BLaER1 (cell line): Measurements from ENCODE around the gene CACNA1H.

Experiments
- H3K27ac ChIP-seq: shearing (Covaris generic); formaldehyde crosslinking; 2 replicates; pipeline ENCODE4 v1.8.1; 2022
- H3K27me3 ChIP-seq: shearing (Covaris generic); formaldehyde crosslinking; 2 replicates; pipeline ENCODE4 v1.8.1; 2022
- H3K36me3 ChIP-seq: shearing (Covaris generic); formaldehyde crosslinking; 2 replicates; pipeline ENCODE4 v1.8.1; 2022
- H3K4me1 ChIP-seq: shearing (Covaris generic); formaldehyde crosslinking; 2 replicates; pipeline ENCODE4 v1.8.1; 2022
- H3K4me2 ChIP-seq: shearing (Covaris generic); formaldehyde crosslinking; 2 replicates; pipeline ENCODE4 v1.8.1; 2022
- H3K4me3 ChIP-seq: shearing (Covaris generic); formaldehyde crosslinking; 2 replicates; pipeline ENCODE4 v1.8.1; 2022
- H3K9ac ChIP-seq: shearing (Covaris generic); formaldehyde crosslinking; 2 replicates; pipeline ENCODE4 v1.8.1; 2022
- H3K9me3 ChIP-seq: shearing (Covaris generic); formaldehyde crosslinking; 2 replicates; pipeline ENCODE4 v1.8.1; 2022
- H4K20me1 ChIP-seq: shearing (Covaris generic); formaldehyde crosslinking; 2 replicates; pipeline ENCODE4 v1.8.1; 2022
- Cebpa-rat ChIP-seq: shearing (Covaris generic); IDR thresholded peaks from 2 replicates; pipeline ENCODE4 v1.8.1; 2022

CACNA1H gene

DNA sequence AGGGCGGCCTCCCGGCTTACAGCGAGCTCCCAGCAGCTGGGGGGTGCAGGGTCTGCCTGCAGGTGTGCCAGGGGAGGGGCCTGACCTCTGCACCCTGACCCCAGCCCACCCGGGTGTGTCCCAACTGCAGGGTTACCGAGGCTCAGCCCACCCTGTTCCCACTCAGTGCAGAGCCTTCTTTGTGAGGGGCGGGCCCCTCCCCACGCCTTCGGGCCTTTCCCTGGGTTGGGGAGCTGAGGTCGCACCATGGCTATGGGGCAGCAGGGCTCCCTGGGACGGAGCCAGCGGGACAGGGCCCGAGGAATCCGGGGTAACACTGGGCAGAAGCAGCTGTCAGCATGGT is 17.1 kb downstream of the CACNA1H start:
- Histone ChIP-seq H3K27me3 (peaks cover 28% of the 10 kb centered on the region), H3K27ac (no peak overlapping the region), H3K9me3 (no peaks in the 10 kb centered on the region), H3K4me3 (no peak overlapping the region), H3K36me3 (peaks cover 12% of the 10 kb centered on the region; the same call in 1 of the 2 replicates), H3K4me2 (peak overlapping the region; percentile 56), H3K9ac (no peak overlapping the region), H3K4me1 (peaks cover 59% of the 10 kb centered on the region), H4K20me1 (peaks cover 97% of the 10 kb centered on the region)
- no peak for TF ChIP-seq Cebpa-rat

DNA sequence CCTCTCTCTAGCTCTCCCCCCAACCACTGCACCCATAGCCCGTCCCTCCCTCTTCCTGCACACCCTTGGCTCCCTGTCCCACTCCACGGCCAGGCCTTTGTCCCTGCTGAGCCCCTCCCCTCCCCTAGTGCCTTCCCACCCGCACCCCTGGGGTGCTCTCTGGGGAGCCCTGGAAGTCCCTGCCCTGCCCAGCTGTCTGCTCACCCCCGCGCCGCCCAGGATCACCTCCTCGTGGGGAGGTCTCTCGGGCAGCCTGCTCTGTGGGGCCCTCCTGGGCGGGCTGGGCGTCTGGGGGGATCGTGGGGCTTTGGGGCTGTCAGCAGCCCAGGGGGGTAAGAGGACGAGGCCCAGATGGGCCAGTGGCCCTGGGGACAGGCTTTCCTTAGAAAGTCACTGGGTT is 18.1 kb downstream of the CACNA1H start:
- Histone ChIP-seq H3K4me3 (no peak overlapping the region), H3K4me2 (peak overlapping the region; percentile 56), H3K36me3 (peaks cover 11% of the 10 kb centered on the region; the same call in 1 of the 2 replicates), H3K27me3 (peaks cover 28% of the 10 kb centered on the region), H3K9me3 (no peaks in the 10 kb centered on the region), H4K20me1 (peaks cover 97% of the 10 kb centered on the region), H3K27ac (no peak overlapping the region), H3K9ac (no peak overlapping the region), H3K4me1 (peaks cover 55% of the 10 kb centered on the region)
- TF ChIP-seq Cebpa-rat: no peak

DNA sequence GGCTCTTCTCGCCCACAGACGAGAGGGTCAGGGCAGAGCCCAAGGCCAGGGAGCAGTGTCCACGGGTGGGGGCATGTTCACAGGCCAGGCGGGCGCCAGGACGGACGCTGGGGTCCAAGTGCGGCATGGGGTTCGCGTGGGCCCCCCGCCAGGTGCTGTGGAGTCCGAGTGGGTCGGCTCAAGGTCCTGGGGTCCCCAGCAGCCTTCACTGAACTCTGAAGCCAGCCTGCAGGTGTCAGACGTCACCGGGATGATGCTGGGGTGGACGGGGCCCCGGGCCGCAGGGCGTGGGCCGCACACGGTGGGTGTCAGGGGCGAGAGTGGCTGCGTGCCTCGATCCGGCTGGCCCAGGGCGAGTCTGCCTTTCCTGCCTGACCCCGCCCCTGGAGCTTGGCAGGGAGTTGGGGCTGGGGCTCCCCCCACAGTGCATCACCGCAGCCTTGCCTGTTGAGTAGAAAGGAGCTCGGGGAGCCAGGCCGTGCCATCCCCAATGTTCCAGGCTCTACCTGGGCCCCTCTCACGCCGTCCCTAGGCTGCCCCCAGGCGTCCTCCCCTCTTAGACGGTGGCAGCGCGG is 19.0 kb downstream of the CACNA1H start:
- Histone ChIP-seq H4K20me1 (peaks cover 97% of the 10 kb centered on the region), H3K36me3 (peaks cover 2% of the 10 kb centered on the region; the same call in 1 of the 2 replicates), H3K27ac (no peak overlapping the region), H3K9ac (no peak overlapping the region), H3K4me1 (peaks cover 55% of the 10 kb centered on the region), H3K27me3 (peaks cover 28% of the 10 kb centered on the region), H3K4me3 (no peak overlapping the region), H3K9me3 (no peaks in the 10 kb centered on the region), H3K4me2 (no peak overlapping the region)
- no peak for TF ChIP-seq Cebpa-rat

DNA sequence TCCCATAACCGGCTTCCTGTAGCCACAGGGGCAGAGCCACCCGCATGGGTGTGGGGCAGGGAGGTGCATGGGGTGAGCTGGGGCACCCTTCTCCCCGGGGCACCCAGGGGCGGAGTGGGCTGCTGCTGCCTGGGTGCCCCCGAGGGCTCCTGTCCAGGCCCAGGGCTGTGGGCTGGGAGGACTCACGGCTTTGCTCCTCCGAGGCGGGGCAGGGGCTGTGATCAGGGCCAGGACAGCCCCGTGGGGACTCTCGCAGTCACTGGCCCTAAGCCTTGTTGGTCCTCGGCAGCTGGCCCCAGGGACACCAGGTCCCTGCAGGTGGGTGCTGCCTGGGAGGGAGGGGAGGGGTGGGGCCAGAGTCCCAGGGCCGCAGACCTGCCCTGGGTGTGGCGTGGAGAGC is 19.7 kb downstream of the CACNA1H start:
- H3K36me3 ChIP-seq: no peaks in the 10 kb centered on the region

DNA sequence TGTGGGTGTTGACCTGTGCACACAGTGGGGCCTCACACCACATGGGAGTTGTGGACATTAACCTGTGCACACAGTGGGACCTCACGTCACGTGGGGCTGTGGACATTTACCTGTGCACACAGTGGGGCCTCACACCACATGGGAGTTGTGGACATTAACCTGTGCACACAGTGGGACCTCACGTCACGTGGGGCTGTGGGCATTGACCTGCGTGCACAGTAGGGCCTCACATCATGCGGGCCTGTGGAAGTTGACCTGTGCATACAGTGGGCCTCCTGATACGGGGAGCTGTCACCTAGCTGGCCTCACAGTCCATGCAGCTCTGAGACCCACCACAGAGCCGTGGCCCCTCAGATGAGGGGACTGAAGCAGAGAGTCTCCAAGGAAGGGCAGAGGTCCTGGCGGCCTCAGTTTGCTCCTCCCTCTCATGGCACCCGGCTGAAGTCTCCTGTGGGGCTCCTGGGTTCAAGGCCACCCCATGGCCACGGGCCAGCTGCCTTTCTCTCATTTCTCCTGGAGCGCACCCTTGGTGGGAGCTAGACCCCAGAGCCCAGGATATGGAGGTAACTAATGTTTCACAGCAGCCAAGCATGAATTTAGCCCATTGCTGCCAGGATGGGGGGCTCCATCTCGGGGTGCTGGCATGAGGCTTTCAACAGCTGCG is 21.0 kb downstream of the CACNA1H start:
- no peak overlapping the region for H3K4me3 ChIP-seq
- H3K4me2 ChIP-seq: no peak overlapping the region
- H3K4me1 ChIP-seq: peaks cover 43% of the 10 kb centered on the region
- peaks cover 28% of the 10 kb centered on the region for H3K27me3 ChIP-seq
- no peaks in the 10 kb centered on the region for H3K36me3 ChIP-seq
- no peak overlapping the region for H3K9ac ChIP-seq
- H4K20me1 ChIP-seq: peaks cover 93% of the 10 kb centered on the region
- H3K9me3 ChIP-seq: no peaks in the 10 kb centered on the region
- no peak for TF ChIP-seq Cebpa-rat
- no peak overlapping the region for H3K27ac ChIP-seq

More for the DNA sequence above, 19.7 kb downstream of the CACNA1H start:
- Histone ChIP-seq H3K9ac (no peak overlapping the region), H3K4me3 (no peak overlapping the region), H3K9me3 (no peaks in the 10 kb centered on the region), H4K20me1 (peaks cover 97% of the 10 kb centered on the region), H3K4me2 (no peak overlapping the region), H3K27me3 (peaks cover 28% of the 10 kb centered on the region), H3K27ac (no peak overlapping the region), H3K4me1 (peaks cover 48% of the 10 kb centered on the region)
- no peak for TF ChIP-seq Cebpa-rat

DNA sequence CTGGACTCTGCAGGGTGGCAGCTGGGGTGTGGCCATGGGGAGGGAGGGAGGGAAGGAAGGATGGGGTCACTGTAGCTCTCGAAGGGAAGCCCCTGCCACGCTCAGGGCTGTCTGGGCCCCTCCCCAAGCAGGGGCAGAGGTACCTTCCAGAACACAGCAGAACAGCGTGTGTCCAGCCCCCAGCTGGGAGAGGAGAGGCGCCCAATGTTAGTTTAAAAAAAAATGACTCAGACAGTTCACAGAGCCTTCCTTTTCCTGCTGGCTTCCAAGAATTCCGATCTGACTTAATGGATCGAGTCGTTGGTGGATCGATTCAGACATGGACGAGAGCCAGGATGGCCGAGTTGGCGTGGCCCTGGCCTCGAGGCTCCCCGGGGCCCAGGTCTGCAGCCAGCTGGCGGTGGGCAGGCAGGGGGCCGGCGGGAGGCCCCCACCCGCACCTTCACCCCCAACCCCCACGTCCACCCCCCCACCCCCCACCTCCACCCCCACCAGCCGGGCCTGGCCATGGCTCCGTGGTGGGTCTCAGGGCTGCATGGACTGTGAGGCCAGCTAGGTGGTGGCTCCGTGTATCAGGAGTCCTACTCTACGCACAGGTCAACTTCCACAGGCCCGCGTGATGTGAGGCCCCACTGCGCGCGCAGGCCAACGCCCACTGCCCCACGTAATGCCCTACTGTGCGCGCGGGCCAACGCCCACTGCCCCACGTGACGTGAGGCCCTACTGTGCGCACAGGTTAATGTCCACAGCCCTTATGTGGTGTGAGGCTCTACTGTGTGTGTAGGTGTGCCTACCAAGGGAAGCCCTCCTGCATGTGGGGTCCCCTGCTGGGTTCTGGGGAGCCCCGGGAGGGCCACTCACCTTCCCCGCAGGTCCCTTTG is 21.8 kb downstream of the CACNA1H start:
- H3K4me2 ChIP-seq: no peak overlapping the region
- H4K20me1 ChIP-seq: peaks cover 94% of the 10 kb centered on the region
- peaks cover 23% of the 10 kb centered on the region for H3K27me3 ChIP-seq

DNA sequence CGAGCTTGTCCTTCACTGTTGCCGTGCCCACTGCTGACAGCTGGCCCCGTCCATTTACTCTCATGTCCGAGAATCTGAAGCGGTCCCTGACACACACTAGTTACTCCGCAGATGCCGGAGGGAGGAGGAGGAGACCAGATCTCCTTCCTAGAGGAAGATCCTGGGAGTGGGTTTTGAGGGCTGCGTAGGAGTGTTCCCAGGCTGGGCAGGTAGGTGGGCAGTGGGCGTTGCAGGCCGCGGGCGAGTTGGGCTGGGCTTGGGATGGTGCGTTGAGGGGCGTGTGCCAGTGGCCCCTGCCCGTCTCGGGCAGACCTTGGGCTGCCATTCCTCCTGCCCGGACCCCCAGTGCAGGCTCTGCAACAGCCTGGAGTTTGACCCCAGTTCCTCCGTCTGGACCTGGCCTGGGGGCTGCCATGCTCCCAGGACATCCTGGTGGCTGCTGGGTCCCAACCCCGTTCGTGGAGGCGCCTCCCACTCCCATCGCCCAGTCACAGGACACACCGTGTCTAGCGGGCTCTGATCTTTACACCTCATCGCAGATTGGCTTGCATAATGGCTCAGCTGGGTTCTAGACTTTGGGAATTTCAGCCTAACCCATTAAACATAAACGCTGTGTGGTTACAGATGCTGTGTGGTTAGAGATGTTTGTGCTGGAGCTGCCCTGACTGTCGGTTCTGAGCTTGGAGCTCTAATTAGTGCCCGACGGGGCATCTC is 22.8 kb downstream of the CACNA1H start:
- Histone ChIP-seq H3K27ac (no peak overlapping the region), H3K4me1 (peaks cover 34% of the 10 kb centered on the region), H3K4me2 (no peak overlapping the region), H3K4me3 (no peak overlapping the region), H3K27me3 (peaks cover 12% of the 10 kb centered on the region), H3K9me3 (no peaks in the 10 kb centered on the region), H3K36me3 (no peaks in the 10 kb centered on the region), H3K9ac (no peak overlapping the region), H4K20me1 (peaks cover 94% of the 10 kb centered on the region)
- TF ChIP-seq Cebpa-rat: no peak

More for the DNA sequence above, 21.8 kb downstream of the CACNA1H start:
- Histone ChIP-seq H3K9me3 (no peaks in the 10 kb centered on the region), H3K4me3 (no peak overlapping the region), H3K36me3 (no peaks in the 10 kb centered on the region), H3K9ac (no peak overlapping the region), H3K27ac (no peak overlapping the region), H3K4me1 (peaks cover 42% of the 10 kb centered on the region)
- no peak for TF ChIP-seq Cebpa-rat

DNA sequence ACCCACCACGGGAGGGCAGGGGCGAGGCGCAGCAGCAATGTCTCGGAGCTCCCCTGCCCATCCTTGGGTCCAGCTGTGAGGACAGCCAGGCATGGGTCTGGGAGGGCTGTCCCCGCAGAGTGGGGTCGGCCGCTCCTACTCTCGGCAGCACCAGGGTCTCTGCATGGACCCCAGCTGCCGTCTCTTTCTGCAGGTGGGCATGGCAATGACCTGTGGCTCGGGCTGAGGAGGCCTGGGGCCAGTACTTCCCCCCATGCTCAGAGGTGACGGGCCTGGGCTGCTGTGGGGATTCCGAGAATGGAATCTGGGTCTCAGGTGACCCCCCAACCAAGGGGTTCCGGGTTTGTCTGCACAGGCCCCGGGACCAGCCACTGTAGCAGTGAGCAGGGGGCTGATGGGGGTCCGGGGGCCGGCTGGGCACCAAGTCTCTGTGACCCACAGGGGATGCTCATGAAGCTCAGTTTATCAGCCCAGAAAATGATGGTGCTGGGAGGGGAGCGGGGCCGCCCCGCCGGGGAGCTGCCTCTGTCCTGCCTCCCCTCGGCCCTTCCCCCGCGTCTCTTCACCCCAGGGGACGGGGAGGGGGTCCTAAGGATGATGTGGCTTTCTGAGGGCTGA is 23.5 kb downstream of the CACNA1H start:
- Histone ChIP-seq H3K4me1 (peaks cover 34% of the 10 kb centered on the region), H3K9me3 (no peaks in the 10 kb centered on the region), H3K9ac (no peak overlapping the region), H4K20me1 (peaks cover 94% of the 10 kb centered on the region), H3K27ac (no peak overlapping the region), H3K4me2 (no peak overlapping the region), H3K4me3 (no peak overlapping the region), H3K36me3 (no peaks in the 10 kb centered on the region), H3K27me3 (peaks cover 8% of the 10 kb centered on the region; the same call in 1 of the 2 replicates)
- TF ChIP-seq Cebpa-rat: no peak

DNA sequence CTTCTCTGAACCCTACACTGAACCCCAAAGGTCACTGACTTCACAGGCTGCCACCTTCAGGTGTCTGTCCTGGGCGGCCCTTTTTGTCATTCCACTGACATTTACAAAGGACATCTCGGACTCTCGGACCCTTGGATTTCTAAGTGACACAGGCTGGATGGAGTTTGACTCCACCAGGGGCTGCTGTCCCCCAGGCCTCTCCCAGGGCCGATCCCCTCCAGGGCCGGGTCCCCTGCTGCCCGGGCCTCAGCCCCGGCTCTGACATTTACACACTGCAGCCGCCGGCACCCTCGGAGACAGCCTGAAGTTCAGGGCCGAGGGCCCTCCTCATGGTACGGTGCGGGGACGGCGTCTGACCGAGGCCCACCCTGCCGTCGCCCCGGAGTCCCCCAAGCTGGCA is 24.1 kb downstream of the CACNA1H start:
- no peak for TF ChIP-seq Cebpa-rat
- Histone ChIP-seq H3K27me3 (peaks cover 2% of the 10 kb centered on the region; the same call in 1 of the 2 replicates), H3K36me3 (no peaks in the 10 kb centered on the region), H3K4me3 (no peak overlapping the region), H3K9ac (no peak overlapping the region), H3K9me3 (no peaks in the 10 kb centered on the region), H3K27ac (no peak overlapping the region), H3K4me1 (peaks cover 39% of the 10 kb centered on the region), H4K20me1 (peaks cover 94% of the 10 kb centered on the region), H3K4me2 (no peak overlapping the region)
